B cell (primary cell): Measurements from ENCODE around the gene SEMA4D.

Experiments used
- EZH2 ChIP-seq: IDR thresholded peaks from 2 replicates; pipeline ENCODE4 v1.6.1; 2012; ENCODE audit warnings: borderline replicate concordance, low read depth, mild to moderate bottlenecking, moderate library complexity, low read length; ENCODE audit not compliant: insufficient read depth, poor library complexity, severe bottlenecking
- TF ChIP-seq, protein P1 (sequence below): fragments of 200-600 bp; IDR thresholded peaks from one replicate; pipeline ENCODE4 v1.8.0; 2022; ENCODE audit warnings: antibody characterized with exemption, mild to moderate bottlenecking

- TF ChIP-seq, protein P1, sequence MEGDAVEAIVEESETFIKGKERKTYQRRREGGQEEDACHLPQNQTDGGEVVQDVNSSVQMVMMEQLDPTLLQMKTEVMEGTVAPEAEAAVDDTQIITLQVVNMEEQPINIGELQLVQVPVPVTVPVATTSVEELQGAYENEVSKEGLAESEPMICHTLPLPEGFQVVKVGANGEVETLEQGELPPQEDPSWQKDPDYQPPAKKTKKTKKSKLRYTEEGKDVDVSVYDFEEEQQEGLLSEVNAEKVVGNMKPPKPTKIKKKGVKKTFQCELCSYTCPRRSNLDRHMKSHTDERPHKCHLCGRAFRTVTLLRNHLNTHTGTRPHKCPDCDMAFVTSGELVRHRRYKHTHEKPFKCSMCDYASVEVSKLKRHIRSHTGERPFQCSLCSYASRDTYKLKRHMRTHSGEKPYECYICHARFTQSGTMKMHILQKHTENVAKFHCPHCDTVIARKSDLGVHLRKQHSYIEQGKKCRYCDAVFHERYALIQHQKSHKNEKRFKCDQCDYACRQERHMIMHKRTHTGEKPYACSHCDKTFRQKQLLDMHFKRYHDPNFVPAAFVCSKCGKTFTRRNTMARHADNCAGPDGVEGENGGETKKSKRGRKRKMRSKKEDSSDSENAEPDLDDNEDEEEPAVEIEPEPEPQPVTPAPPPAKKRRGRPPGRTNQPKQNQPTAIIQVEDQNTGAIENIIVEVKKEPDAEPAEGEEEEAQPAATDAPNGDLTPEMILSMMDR = no peak
- TF ChIP-seq EZH2 = no peak
Observed at GRCh38 chr9:89414670-89415324, 83.1 kb downstream of the SEMA4D start.
